Astrocyte (in vitro differentiated cells and primary cell): Measurements from ENCODE around the gene BICD1. TPM values are rescaled to one million over a fixed set of nuclear protein-coding genes. Genes with fewer than 3 reads are reported as not detected.

Experiments used
- DNase-seq: peaks from one replicate; pipeline ENCODE4 v3.0.0-alpha.2; 2010; ENCODE audit warnings: low read depth
- FAIRE-seq: peaks from 2 replicates; lab custom pipeline; 2011; peaks lifted over from hg19 to GRCh38; lab: Jason Lieb, UNC
- H2AFZ ChIP-seq: 2 replicates; pipeline ENCODE4 v1.6.0; 2012; ENCODE audit warnings: low read depth, low read length, inconsistent platforms
- H3K27ac ChIP-seq: 2 replicates; pipeline ENCODE4 v1.5.1; 2011; ENCODE audit warnings: low read depth, low read length, inconsistent platforms
- H3K27me3 ChIP-seq: 2 replicates; pipeline ENCODE4 v1.6.0; 2011; ENCODE audit warnings: low read length, inconsistent platforms; ENCODE audit not compliant: insufficient read depth
- H3K36me3 ChIP-seq: 2 replicates; pipeline ENCODE4 v1.5.1; 2011; ENCODE audit warnings: low read length, inconsistent platforms; ENCODE audit not compliant: insufficient read depth
- H3K4me1 ChIP-seq: 2 replicates; pipeline ENCODE4 v1.5.1; 2011; ENCODE audit warnings: low read length, inconsistent platforms; ENCODE audit not compliant: insufficient read depth
- H3K4me2 ChIP-seq: 2 replicates; pipeline ENCODE4 v1.6.0; 2012; ENCODE audit warnings: low read length, inconsistent platforms
- H3K4me3 ChIP-seq: 2 replicates; pipeline ENCODE4 v1.5.1; 2011; ENCODE audit warnings: low read depth, mild to moderate bottlenecking, low read length, inconsistent platforms; ENCODE audit not compliant: insufficient read depth
- H3K79me2 ChIP-seq: 2 replicates; pipeline ENCODE4 v1.6.0; 2012; ENCODE audit warnings: mild to moderate bottlenecking, low read length, inconsistent platforms; ENCODE audit not compliant: insufficient read depth
- H3K9ac ChIP-seq: 2 replicates; pipeline ENCODE4 v1.6.0; 2012; ENCODE audit warnings: mild to moderate bottlenecking, low read length, inconsistent platforms
- H3K9me3 ChIP-seq: 2 replicates; pipeline ENCODE4 v1.5.1; 2012; ENCODE audit warnings: low read depth, mild to moderate bottlenecking, low read length, inconsistent platforms; ENCODE audit not compliant: insufficient read depth
- H4K20me1 ChIP-seq: 2 replicates; pipeline ENCODE4 v1.6.0; 2012; ENCODE audit warnings: low read length, inconsistent platforms; ENCODE audit not compliant: insufficient read depth
- H3K27ac Mint-ChIP-seq: one replicate; pipeline ENCODE4 v1.8.0; 2021; ENCODE audit warnings: mild to moderate bottlenecking, mixed read lengths; ENCODE audit not compliant: unreplicated experiment
- H3K27me3 Mint-ChIP-seq: one replicate; pipeline ENCODE4 v1.8.0; 2021; ENCODE audit warnings: low read depth, mixed read lengths; ENCODE audit not compliant: unreplicated experiment
- H3K36me3 Mint-ChIP-seq: one replicate; pipeline ENCODE4 v1.8.0; 2021; ENCODE audit warnings: low read depth, mixed read lengths; ENCODE audit not compliant: unreplicated experiment
- H3K4me1 Mint-ChIP-seq: one replicate; pipeline ENCODE4 v1.8.0; 2021; ENCODE audit warnings: low read depth, mixed read lengths; ENCODE audit not compliant: unreplicated experiment
- H3K4me3 Mint-ChIP-seq: one replicate; pipeline ENCODE4 v1.8.0; 2021; ENCODE audit warnings: mild to moderate bottlenecking, moderate library complexity, mixed read lengths; ENCODE audit not compliant: unreplicated experiment
- H3K9me3 Mint-ChIP-seq: one replicate; pipeline ENCODE4 v1.8.0; 2021; ENCODE audit warnings: mild to moderate bottlenecking, mixed read lengths; ENCODE audit not compliant: unreplicated experiment
- CTCF ChIP-seq: IDR thresholded peaks from 2 replicates; pipeline ENCODE4 v1.5.1; 2011; ENCODE audit warnings: low read depth, mild to moderate bottlenecking, inconsistent platforms, low read length, moderate library complexity; ENCODE audit not compliant: insufficient read depth
- EZH2 ChIP-seq: IDR thresholded peaks from 2 replicates; pipeline ENCODE4 v1.6.1; 2012; ENCODE audit warnings: mild to moderate bottlenecking, low read length, inconsistent platforms; ENCODE audit not compliant: insufficient read depth
- total RNA-seq: library from RNA; stranded (reverse); gene quantifications from 2 replicates; pipeline ENCODE4 v1.2.1, GENCODE V29; 2021

Gene BICD1
- total RNA-seq, 1 donor from 2014 or later: 28.7 TPM

- Histone ChIP-seq H4K20me1 (no peaks in the 10 kb centered on the region), H3K9me3 (no peaks in the 10 kb centered on the region), H3K4me1 (no peaks in the 10 kb centered on the region), H3K4me2 (no peak overlapping the region), H3K79me2 (no peaks in the 10 kb centered on the region), H2AFZ (no peak overlapping the region), H3K27me3 (no peaks in the 10 kb centered on the region), H3K4me3 (no peak overlapping the region), H3K27ac (no peak overlapping the region), H3K9ac (no peak overlapping the region), H3K36me3 (no peaks in the 10 kb centered on the region)
- Mint-ChIP-seq H3K4me3 (no peak overlapping the region), H3K27me3 (no peaks in the 10 kb centered on the region), H3K27ac (no peak overlapping the region), H3K36me3 (no peaks in the 10 kb centered on the region), H3K4me1 (peaks cover 21% of the 10 kb centered on the region), H3K9me3 (peaks cover 4% of the 10 kb centered on the region)
- TF ChIP-seq EZH2: no peak
- DNase-seq (no peak), FAIRE-seq (no peak)
Observed at GRCh38 chr12:32420356-32420755, 313.7 kb downstream of the BICD1 start.

DNA sequence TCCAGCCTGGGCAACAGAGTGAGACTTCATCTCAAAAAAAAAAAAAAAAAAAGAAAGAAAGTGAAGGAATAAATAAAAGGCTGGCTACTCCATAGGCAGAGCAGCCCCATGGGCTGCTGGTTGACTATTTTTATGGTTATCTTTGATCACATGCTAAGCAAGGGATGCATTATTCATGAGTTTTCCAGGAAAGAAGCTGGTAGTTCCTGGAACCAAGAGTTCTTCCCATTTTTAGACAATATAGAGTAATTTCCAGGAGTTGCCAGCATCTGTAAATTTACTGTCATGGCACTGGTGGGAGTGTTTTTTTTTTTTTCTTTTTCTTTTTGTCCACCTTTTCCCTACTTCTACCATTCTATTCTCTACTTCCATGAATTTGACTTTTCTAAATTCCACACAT, 316.9 kb downstream of the BICD1 start:
- no peaks in the 10 kb centered on the region for H3K4me1 ChIP-seq
- H3K27ac ChIP-seq: no peak overlapping the region
- H3K9me3 Mint-ChIP-seq: peaks cover 18% of the 10 kb centered on the region
- H2AFZ ChIP-seq: no peak overlapping the region
- DNase-seq (no peak), FAIRE-seq (no peak)
- TF ChIP-seq EZH2 (no peak), CTCF (no peak)
- no peaks in the 10 kb centered on the region for H3K27me3 ChIP-seq
- H3K4me1 Mint-ChIP-seq: peaks cover 20% of the 10 kb centered on the region
- H3K36me3 ChIP-seq: no peaks in the 10 kb centered on the region
- H3K27me3 Mint-ChIP-seq: no peaks in the 10 kb centered on the region
- H3K36me3 Mint-ChIP-seq: peaks cover 8% of the 10 kb centered on the region
- no peak overlapping the region for H3K4me3 Mint-ChIP-seq
- no peak overlapping the region for H3K27ac Mint-ChIP-seq
- H4K20me1 ChIP-seq: no peaks in the 10 kb centered on the region
- no peaks in the 10 kb centered on the region for H3K79me2 ChIP-seq
- no peaks in the 10 kb centered on the region for H3K9me3 ChIP-seq
- no peak overlapping the region for H3K4me2 ChIP-seq
- no peak overlapping the region for H3K4me3 ChIP-seq
- no peak overlapping the region for H3K9ac ChIP-seq

GRCh38 chr12:32431025-32431424, 324.4 kb downstream of the BICD1 start:
- no peak overlapping the region for H3K27ac Mint-ChIP-seq
- peaks cover 3% of the 10 kb centered on the region for H3K4me1 Mint-ChIP-seq
- H3K36me3 Mint-ChIP-seq: peaks cover 16% of the 10 kb centered on the region

More at GRCh38 chr12:32431025-32431424, 324.4 kb downstream of the BICD1 start:
- no peak for FAIRE-seq
- Mint-ChIP-seq H3K9me3 (peaks cover 22% of the 10 kb centered on the region), H3K27me3 (no peaks in the 10 kb centered on the region), H3K4me3 (no peak overlapping the region)
- TF ChIP-seq CTCF (no peak), EZH2 (no peak)
- no peaks in the 10 kb centered on the region for H3K36me3 ChIP-seq
- no peaks in the 10 kb centered on the region for H3K27me3 ChIP-seq
- H3K4me1 ChIP-seq: peaks cover 4% of the 10 kb centered on the region
- no peak for DNase-seq
- no peaks in the 10 kb centered on the region for H4K20me1 ChIP-seq
- H3K4me2 ChIP-seq: no peak overlapping the region
- H3K9me3 ChIP-seq: peaks cover 3% of the 10 kb centered on the region
- H3K9ac ChIP-seq: no peak overlapping the region
- no peak overlapping the region for H2AFZ ChIP-seq
- no peaks in the 10 kb centered on the region for H3K79me2 ChIP-seq
- H3K27ac ChIP-seq: no peak overlapping the region
- no peak overlapping the region for H3K4me3 ChIP-seq

Other genes starting within 250 kb of the BICD1 start
- gene RESF1, start 147.4 kb upstream of the BICD1 start, total RNA-seq: 19.9 and 22.2 TPM in 2 replicates